Thoracic aorta (tissue), 2 donors: ENCODE results near the gene FIZ1. TPM values are rescaled to one million over a fixed set of nuclear protein-coding genes. Genes with fewer than 3 reads are reported as not detected.

Experiments
- ATAC-seq: fragments of 150-250 bp; one replicate; pipeline ENCODE4 v1.8.0; 2017; ENCODE audit warnings: low read depth; ENCODE audit not compliant: insufficient number of reproducible peaks, low FRiP score
- DNase-seq: peaks from one replicate; pipeline ENCODE4 v3.0.0-alpha.2; 2020; ENCODE audit warnings: low spot score
- H3K27ac ChIP-seq, 2 donors: fragments of 200-600 bp; sonication (generic); 1 replicate in 1 of 2; 2 replicates in 1 of 2; pipeline ENCODE4 v1.5.1; 2016; ENCODE audit warnings: mild to moderate bottlenecking in 2 of 2, moderate library complexity in 2 of 2
- H3K27me3 ChIP-seq: fragments of 200-600 bp; sonication (generic); replicated peaks from 2 replicates; pipeline ENCODE4 v1.6.0; 2016; ENCODE audit warnings: mild to moderate bottlenecking; ENCODE audit not compliant: insufficient read depth
- H3K36me3 ChIP-seq: fragments of 200-600 bp; sonication (generic); one replicate; pipeline ENCODE4 v1.5.1; 2016
- H3K4me1 ChIP-seq, 2 donors: fragments of 200-600 bp; sonication (generic); 1 replicate in 1 of 2; 2 replicates in 1 of 2; pipeline versions ENCODE4 v1.5.1 to v1.6.0; 2016; ENCODE audit warnings: low read depth in 2 of 2, mild to moderate bottlenecking in 1 of 2; ENCODE audit not compliant: control insufficient read depth in 1 of 2
- H3K4me3 ChIP-seq: fragments of 200-600 bp; sonication (generic); 2 replicates; pipeline ENCODE4 v1.5.1; 2016; ENCODE audit warnings: mild to moderate bottlenecking
- H3K9me3 ChIP-seq: fragments of 200-600 bp; sonication (generic); 2 replicates; pipeline ENCODE4 v1.5.1; 2016
- CTCF ChIP-seq: fragments of 200-600 bp; sonication (generic); IDR thresholded peaks from one replicate; pipeline ENCODE4 v1.5.1; 2019; ENCODE audit warnings: antibody characterized with exemption
- total RNA-seq, 2 donors: library from RNA; depleted of rRNA; stranded (reverse); fragments of >200 nt; gene quantifications; one replicate each; pipeline versions ENCODE4 v1.1.0 to v1.2.3, GENCODE V29; 2016

FIZ1 gene
- total RNA-seq, 2 donors from 2014 or later = 9.5 to 17.3 TPM

DNA sequence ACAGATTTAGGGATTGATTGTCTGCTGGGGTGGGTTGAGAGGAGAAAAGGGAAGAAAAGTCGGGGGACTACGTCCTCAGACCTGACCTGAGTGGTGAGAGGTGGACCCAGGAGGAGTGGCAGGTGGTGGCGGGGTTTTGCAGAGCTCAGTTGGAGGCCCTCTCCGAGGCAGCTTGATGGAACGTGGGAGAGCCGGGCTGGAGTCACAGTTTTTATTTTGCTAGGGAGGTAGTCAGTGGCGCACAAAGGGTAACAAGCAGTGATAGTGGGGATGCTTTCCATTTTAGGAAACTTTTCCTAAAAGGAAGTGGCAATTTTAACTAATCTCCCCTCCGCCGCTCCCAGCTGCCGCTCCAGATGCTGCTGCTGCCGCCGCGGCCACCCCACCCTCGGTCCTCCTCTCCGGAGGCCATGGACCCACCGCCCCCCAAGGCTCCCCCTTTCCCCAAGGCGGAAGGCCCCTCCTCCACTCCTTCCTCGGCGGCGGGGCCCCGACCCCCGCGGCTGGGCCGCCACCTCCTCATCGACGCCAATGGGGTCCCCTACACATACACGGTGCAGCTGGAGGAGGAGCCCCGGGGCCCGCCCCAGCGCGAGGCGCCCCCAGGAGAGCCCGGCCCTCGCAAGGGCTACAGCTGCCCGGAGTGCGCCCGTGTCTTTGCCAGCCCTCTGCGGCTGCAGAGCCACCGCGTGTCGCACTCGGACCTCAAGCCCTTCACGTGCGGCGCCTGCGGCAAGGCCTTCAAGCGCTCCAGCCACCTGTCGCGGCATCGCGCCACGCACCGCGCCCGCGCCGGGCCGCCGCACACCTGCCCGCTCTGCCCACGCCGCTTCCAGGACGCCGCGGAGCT, 43.1 kb upstream of the FIZ1 start:
- ATAC-seq (no peak), DNase-seq (no peak)
- peaks cover 52 to 61% of the 10 kb centered on the region in 2 donors for H3K4me1 ChIP-seq
- H3K27ac ChIP-seq = peak overlapping the region; percentile 89 to 92
- no peaks in the 10 kb centered on the region for H3K9me3 ChIP-seq
- H3K4me3 ChIP-seq = peak overlapping the region; percentile 96
- TF ChIP-seq CTCF = no peak
- H3K36me3 ChIP-seq = peaks cover 10% of the 10 kb centered on the region
- H3K27me3 ChIP-seq = no peaks in the 10 kb centered on the region

DNA sequence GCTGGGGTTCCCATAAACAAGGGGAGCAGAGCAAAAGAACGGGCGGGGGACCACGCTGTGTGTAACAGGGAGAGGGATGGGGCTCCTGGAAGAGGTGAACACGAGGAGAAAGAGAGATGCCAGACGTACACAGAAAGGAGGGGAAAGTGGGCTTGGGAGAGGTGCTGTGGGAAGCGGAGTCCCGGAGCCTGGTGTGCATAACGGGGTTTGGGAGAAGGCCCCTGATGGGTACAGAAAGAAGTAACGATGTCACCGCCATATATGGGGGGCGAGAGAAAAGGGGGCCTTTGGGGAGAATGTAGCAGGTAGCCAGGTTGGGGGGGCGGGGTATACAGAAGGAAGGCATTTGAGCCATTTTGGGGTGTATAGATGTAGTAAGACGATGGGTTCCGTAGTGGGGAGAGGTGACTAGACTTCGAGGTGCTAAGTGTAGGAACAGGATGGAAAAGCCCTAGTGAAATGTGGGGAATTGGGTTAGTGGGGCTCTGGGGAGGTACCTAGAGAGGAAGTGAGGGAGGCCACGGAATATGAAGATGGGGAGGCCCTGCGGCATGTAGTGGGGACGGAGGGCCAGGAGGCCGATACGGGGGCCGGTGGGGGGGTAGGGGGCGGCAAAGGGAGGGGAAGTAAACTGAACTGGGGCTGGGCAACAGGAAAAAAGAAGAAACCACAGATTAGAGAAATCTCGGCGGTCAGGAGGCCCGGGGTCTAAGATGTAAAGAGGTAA, 42.3 kb upstream of the FIZ1 start:
- Histone ChIP-seq H3K27me3 (no peaks in the 10 kb centered on the region), H3K4me1 (peaks cover 54 to 61% of the 10 kb centered on the region in 2 donors), H3K36me3 (peaks cover 10% of the 10 kb centered on the region), H3K27ac (peak overlapping the region; percentile 89 to 92), H3K4me3 (peak overlapping the region; percentile 96), H3K9me3 (no peaks in the 10 kb centered on the region)
- TF ChIP-seq CTCF = no peak
- no peak for DNase-seq
- no peak for ATAC-seq

- H3K9me3 ChIP-seq = no peaks in the 10 kb centered on the region
- peak within 1 kb of the TSS; percentile 89 to 92 for H3K27ac ChIP-seq
- peaks cover 62 to 69% of the 10 kb centered on the region in 2 donors for H3K4me1 ChIP-seq
- peak; percentile 25 for ATAC-seq
- H3K36me3 ChIP-seq = peaks cover 10% of the 10 kb centered on the region
- TF ChIP-seq CTCF = no peak
- peak within 1 kb of the TSS; percentile 96 for H3K4me3 ChIP-seq
- H3K27me3 ChIP-seq = no peaks in the 10 kb centered on the region
- DNase-seq = no peak
Observed at GRCh38 chr19:55640577-55641425, 41.5 kb upstream of the FIZ1 start, which contains the start of gene ZNF580. ZNF580 (plus strand) TSS chr19:55641002; CDS start chr19:55642509, 1,507 bp downstream.

GRCh38 chr19:55640043-55640576, 40.8 kb upstream of the FIZ1 start:
- peaks cover 6% of the 10 kb centered on the region for H3K36me3 ChIP-seq
- peak overlapping the region; percentile 96 for H3K4me3 ChIP-seq
- H3K4me1 ChIP-seq = peaks cover 64 to 71% of the 10 kb centered on the region in 2 donors
- ATAC-seq (no peak), DNase-seq (no peak)
- no peaks in the 10 kb centered on the region for H3K9me3 ChIP-seq
- H3K27ac ChIP-seq = peak overlapping the region; percentile 89 to 92
- H3K27me3 ChIP-seq = no peaks in the 10 kb centered on the region
- peak; percentile 52 for TF ChIP-seq CTCF
